Activated gamma-delta T cell (primary cell): ENCODE measurements around the gene TAF11L13.
"Not testable (repeated sequence)": the region's sequence is repeated elsewhere in the genome, so short reads cannot be mapped to it uniquely, and the experiment has no call there.

Source experiments
- DNase-seq: peaks from one replicate; lab custom pipeline; 2025; lab: John Stamatoyannopoulos, UW
- total RNA-seq, 2 donors: gene quantifications; one replicate each; lab custom pipeline; 2026; lab: John Stamatoyannopoulos, UW

Gene TAF11L13
- total RNA-seq, result 0 reads per million in 2 donors

DNA sequence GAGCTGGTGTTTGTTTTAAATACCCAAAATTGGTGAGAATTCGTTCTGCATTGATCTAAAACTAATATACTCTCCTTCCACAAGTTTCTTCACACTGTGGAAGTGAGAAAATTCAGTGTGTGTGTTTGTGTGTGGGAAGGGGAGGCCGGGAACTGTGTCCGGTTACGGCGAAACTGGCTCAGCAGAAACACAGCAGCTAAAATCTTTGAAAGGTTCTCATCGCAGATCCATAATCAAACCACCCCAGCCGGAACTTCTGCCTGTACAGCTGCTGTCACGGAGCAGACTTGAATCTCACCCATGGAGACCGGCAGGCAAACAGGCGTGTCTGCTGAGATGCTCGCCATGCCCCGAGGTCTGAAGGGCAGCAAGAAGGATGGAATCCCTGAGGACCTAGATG lies at the start of gene TAF11L13:
TAF11L13 (plus strand) TSS at position 301 of the 400 bp plus-strand sequence.
- not testable (repeated sequence) for DNase-seq

DNA sequence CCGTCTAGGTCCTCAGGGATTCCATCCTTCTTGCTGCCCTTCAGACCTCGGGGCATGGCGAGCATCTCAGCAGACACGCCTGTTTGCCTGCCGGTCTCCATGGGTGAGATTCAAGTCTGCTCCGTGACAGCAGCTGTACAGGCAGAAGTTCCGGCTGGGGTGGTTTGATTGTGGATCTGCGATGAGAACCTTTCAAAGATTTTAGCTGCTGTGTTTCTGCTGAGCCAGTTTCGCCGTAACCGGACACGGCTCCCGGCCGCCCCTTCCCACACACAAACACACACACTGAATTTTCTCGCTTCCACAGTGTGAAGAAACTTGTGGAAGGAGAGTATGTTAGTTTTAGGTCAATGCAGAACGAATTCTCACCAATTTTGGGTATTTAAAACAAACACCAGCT lies 46.2 kb upstream of the TAF11L13 start, which contains the start of gene TAF11L7:
TAF11L7 (minus strand) TSS at position 101 of the 400 bp plus-strand sequence.
- not testable (repeated sequence) for DNase-seq

DNA sequence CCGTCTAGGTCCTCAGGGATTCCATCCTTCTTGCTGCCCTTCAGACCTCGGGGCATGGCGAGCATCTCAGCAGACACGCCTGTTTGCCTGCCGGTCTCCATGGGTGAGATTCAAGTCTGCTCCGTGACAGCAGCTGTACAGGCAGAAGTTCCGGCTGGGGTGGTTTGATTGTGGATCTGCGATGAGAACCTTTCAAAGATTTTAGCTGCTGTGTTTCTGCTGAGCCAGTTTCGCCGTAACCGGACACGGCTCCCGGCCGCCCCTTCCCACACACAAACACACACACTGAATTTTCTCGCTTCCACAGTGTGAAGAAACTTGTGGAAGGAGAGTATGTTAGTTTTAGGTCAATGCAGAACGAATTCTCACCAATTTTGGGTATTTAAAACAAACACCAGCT lies 41.0 kb upstream of the TAF11L13 start, which contains the start of gene TAF11L8:
TAF11L8 (minus strand) TSS at position 101 of the 400 bp plus-strand sequence.
- DNase-seq, result not testable (repeated sequence)

- DNase-seq, result not testable (repeated sequence)
These were observed 37.6 kb upstream of the TAF11L13 start, which contains the start of gene TAF11L9 for GRCh38 chr5:17594255-17594654. Gene TAF11L9, minus strand, starts transcription at chr5:17594394.

DNA sequence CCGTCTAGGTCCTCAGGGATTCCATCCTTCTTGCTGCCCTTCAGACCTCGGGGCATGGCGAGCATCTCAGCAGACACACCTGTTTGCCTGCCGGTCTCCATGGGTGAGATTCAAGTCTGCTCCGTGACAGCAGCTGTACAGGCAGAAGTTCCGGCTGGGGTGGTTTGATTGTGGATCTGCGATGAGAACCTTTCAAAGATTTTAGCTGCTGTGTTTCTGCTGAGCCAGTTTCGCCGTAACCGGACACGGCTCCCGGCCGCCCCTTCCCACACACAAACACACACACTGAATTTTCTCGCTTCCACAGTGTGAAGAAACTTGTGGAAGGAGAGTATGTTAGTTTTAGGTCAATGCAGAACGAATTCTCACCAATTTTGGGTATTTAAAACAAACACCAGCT lies 34.2 kb upstream of the TAF11L13 start, which contains the start of gene TAF11L10:
TAF11L10 (minus strand) TSS at position 101 of the 400 bp plus-strand sequence.
- not testable (repeated sequence) for DNase-seq

DNA sequence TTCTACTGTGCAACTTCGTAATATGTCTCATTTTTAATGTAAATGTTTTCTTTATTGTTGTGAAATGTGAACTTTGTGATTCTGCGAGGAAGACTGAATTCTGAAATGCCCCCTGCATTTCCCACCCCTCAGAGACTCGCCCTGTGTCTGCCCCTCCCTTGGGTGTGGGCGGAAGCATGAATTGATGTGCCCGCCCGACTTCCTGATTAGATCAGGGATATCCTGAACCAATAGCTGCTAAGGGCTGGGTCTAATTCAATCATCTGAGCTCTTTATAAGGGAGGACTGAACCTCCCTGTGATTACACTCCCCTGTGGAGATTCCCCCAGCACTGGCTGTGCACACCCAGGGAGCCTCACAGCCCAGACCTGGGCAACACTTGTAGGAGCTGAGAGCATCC lies 28.0 kb upstream of the TAF11L13 start, which contains the start of gene TAF11L11:
TAF11L11 (plus strand) TSS at position 304 of the 400 bp plus-strand sequence.
- DNase-seq, result not testable (repeated sequence)

GRCh38 chr5:17604951-17605350 lies 26.9 kb upstream of the TAF11L13 start:
- DNase-seq, result no peak

DNA sequence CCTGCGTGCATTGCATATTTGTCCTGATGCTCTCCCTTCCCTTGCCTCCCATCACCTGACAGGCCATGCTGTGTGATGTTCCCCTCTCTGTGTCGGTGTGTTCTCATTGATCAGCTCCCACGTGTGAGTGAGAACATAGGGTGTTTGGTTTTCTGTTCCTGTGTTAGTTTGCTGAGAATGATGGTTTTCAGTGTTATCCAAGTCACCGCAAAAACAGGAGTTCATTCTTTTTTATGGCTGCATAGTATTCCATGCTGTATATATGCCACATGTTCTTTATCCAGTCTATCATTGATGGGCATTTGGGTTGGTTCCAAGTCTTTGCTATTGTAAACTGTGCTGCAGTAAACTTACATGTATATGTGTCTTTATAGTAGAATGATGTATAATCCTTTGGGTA lies 24.4 kb upstream of the TAF11L13 start:
- not testable (repeated sequence) for DNase-seq

GRCh38 chr5:17610092-17610491 lies 21.8 kb upstream of the TAF11L13 start, which contains the start of gene TAF11L12:
Gene TAF11L12, plus strand, starts transcription at chr5:17610392.
- not testable (repeated sequence) for DNase-seq

DNA sequence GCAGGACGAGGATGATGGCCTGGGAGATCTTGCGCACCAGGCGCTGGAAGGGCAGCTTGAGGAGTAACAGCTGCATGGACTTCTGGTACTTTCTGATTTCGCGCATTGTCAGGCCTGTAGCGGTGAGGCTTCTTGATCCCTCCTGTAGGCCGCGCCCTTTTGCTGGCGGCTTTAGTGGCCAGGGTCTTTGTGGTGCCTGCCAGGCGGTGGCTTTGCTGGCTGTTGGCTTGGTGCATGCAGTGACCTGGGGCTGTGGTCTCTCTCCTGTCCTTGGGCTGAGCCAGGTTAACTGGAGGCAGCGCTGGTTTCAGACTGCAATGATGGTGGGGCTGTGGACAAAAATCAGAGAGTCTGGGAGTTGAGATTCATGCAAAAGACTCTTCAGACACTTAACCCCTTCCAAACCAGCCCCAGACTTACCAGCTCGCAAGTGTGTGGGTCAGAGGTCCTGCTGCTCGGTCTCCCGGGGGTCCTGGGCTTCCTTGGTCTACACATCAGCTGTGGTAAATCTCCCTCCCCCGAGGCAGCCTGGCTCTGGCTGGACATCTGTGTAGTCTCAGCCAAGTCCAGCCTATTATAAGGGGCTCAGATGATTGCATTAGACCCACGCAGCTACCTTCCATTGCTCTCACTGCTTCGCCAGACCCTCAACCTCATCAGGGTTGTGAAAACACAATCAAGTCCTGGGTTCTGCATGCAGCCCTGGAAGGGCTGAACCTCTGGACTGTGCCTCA lies 16.8 kb upstream of the TAF11L13 start:
- no peak for DNase-seq

DNA sequence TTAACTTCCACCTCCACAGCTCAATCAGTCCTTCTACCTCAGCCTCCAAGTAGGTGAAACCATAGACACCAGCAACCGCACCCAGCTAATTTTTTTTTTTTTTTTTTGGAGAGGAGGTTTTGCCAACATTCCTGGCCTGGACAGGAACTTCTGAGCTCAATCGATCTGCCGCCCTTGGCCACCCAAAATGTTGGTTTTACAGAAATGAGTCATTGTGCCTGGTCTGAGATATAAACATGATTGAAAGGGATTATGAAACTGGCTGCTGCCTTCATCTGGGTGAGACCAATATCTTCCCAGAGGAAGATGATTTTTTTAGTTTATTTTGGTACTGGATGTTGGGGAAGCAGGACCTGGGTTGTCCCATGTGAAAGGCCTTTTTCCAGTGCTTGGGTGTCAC lies 12.5 kb upstream of the TAF11L13 start:
- no peak for DNase-seq

DNA sequence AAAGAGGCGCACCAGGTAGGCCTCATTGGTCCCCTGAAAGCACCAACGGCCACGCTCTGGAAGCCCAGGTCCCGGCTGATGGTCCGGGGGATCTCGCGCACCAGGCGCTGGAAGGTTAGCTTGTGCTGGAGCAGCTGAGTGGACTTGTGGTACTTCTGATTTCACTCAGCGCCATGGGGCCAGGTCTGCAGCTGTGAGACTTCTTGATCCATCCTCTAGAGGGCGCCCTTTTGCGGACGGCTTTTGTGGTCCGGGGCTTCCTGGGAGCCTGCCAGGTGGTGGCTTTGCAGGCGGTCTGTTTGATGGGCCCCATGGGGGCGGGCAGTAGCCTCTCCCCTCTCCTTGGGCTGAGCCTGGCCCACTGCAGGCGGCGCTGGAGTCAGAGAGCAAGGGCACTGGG lies 11.3 kb upstream of the TAF11L13 start:
- DNase-seq, result no peak

GRCh38 chr5:17625686-17626085 lies 6.2 kb upstream of the TAF11L13 start:
- DNase-seq, result no peak

- no peak for DNase-seq
These were observed 2.3 kb downstream of the TAF11L13 start, which contains the start of gene TAF11L14 for GRCh38 chr5:17634160-17634559. Gene TAF11L14, plus strand, starts transcription at chr5:17634460.

- not testable (repeated sequence) for DNase-seq
These were observed 17.3 kb downstream of the TAF11L13 start for GRCh38 chr5:17649232-17649631.

DNA sequence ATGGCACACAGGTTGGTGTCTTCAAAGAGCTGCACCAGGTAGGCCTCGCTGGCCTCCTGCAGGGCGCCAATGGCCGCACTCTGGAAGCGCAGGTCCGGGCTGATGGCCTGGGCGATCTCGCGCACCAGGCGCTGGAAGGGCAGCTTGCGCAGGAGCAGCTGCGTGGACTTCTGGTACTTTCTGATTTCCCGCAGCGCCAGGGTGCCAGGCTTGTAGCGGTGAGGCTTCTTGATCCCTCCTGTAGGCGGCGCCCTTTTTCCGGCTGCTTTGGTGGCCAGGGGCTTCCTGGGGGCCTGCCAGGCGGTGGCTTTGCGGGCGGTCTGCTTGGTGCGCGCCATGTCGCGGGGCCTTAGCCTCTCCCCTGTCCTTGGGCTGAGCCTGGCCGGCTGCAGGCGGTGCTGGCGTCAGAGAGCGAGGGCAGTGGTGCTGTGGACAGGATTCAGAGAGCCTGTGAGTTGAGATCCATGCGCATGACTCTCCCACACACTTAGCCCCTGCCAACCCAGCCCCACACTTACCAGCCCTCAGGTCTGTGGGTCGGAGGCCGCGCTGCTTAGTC lies 23.4 kb downstream of the TAF11L13 start:
- not testable (repeated sequence) for DNase-seq

DNA sequence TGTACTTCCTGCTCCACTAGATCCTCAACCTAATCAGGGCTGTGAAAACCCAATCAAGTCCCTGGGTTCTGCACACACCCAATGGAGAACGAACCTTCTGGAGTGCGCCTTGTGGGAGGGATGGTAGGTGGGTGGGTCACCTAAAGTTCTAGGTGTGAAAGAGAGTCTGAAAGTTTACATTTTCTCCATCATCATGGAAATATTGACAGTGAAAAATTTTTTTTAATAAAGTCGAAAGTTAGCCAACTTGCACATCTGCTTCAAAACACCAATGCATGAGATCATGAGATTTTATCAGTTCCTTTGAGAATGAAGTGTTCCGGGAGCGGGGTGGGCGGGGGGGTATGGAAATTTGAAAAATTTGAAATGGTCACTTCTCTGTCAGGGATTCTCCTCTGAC lies 24.0 kb downstream of the TAF11L13 start:
- no peak for DNase-seq

GRCh38 chr5:17663182-17663581 lies 31.3 kb downstream of the TAF11L13 start:
- DNase-seq, result no peak

DNA sequence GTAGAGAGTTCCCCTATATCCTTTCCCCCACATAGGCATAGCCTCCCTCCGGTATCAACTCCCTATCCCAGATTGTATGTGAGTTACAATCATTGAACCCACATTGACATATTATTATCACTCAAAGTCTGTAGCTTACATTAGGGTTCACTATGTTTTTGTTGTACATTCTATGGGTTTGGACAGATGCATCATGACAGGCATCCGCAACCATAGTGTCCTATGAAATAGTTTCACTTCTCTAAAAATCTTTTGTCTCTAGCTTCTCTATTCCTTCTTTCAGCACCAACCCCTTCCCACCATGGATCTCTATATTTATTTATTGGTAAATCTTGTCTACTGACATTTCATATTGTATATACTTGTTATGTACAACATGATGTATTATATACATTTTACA lies 33.9 kb downstream of the TAF11L13 start:
- no peak for DNase-seq

DNA sequence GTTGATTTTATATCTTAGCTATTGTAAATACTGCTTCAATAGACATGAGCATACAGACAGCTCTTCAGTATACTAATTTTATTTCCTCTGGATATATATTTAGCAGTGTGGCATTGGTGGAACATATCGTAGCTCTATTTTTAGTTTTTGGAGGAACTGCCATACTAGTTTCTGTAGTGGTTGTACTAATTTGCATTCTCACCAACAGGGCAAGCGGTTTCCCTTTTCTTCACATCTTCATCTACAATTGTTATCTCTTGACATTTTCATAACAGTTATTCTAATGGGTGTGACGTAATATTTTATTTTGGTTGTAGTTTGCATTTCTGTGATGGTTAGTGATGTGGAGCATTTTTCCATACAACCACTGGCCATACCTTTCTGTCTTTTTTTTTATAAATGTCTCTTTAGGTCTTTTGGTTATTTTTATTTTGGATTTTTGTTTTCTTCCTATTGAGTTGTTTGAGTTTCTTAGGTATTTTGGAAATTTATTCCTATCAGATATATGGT lies 34.9 kb downstream of the TAF11L13 start:
- no peak for DNase-seq

DNA sequence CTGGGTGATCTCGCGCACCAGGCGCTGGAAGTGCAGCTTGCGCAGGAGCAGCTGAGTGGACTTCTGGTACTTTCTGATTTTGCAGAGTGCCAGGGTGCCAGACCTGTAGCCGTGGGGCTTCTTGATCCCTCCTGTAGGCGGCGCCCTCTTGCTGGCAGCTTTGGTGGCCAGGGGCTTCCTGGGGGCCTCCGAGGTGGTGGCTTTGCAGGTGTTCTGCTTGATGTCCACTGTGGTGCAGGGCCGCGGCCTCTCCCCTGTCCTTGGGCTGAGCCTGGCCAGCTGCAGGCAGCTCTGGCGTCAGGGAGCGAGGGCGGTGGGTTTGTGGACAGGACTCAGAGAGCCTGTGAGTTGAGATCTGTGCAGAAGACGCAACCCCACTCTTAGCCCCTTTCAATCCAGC lies 38.5 kb downstream of the TAF11L13 start:
- DNase-seq, result peak; percentile 5

DNA sequence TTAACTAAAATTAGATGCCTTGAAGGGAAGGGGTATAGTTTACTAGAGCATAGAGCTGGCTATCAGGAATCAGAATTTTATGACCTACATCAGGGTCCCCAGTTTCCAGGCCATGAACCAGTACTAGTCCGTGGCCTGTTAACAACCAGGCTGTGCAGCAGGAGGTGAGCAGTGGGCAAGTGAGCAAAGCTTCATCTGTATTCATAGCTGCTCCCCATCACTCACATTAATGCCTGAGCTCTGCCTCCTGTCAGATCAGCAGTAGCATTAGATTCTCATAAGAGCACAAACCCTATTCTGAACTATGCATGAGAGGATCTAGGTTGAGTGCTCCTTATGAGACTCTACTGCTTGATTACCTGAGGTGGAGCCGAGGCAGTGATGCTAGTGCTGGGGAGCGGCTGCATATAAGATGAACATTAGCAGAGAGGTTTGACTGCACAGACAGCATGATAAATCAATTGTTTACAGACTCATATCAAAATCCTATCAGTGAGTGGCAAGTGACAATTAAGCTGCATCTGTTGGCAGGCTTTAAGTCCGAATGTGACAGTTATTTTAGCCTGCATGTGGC lies 47.0 kb downstream of the TAF11L13 start:
- DNase-seq, result no peak
